ENCODE data around the gene BCL2L12. TPM values are rescaled to one million over a fixed set of nuclear protein-coding genes. Genes with fewer than 3 reads are reported as not detected.

The BCL2L12 gene
- total and polyA plus RNA-seq, 2 of the 13 experiments (the other 11 are each of a cell fraction or from before 2014, with no cell fraction given) = 26.8 to 40.8 TPM

DNA sequence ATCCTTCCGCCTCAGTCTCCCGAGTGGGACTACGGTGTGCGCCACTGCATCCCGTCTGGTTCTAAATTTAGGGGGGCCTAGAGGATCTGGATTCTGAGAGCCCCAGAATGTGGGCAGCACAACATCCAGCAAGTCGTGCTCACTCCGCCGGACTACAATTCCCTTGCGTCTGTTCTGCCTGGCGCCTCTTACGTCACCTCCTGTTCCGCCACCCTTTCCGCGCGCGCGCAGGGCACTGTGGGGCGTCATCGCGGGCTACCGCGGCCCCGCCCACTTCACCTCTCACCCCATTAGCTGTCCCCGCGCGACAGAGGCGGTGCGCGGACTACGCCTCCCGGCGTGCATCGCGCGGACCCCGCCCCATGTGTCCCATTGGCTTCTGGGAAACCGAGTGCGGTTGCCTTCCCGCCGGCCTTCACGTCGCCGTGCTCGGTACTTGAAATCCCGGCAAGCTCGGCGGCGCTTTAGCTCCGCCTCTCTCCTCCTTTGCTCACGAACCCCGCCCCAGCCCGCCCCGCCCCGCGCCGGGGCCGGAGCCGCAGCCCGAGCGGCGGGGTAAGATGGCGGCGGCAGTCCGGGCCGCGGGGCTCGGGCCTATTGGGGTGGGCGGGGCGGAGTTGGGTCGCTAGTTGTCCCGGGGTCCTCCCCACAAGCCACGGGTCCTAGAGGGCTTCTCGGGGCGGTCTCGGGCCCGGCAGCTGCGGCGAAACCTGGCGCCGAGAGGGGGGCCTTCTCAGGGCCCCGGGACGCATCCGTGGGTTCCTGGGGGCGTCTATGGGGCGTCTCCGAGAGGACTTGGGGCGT is 23.8 kb upstream of the BCL2L12 start, which contains the start of gene SCAF1 (continued):
- TF ChIP-seq ZNF33A (CRISPR knock-in tag; IDR thresholded peaks at IDR 0.05; ENCODE audit: borderline replicate concordance) (no peak), KMT2A (CRISPR knock-in tag; IDR thresholded peaks at IDR 0.05) (peak; percentile 22; the same call in 1 of the 2 replicates), HCFC1 (IDR thresholded peaks at IDR 0.05; ENCODE audit: low read depth, low read length) (peak; percentile 96), SALL1 (CRISPR knock-in tag; IDR thresholded peaks at IDR 0.05) (peak; percentile 64; the same call in 1 of the 2 replicates), ZSCAN31 (CRISPR knock-in tag; IDR thresholded peaks at IDR 0.05; ENCODE audit: low read depth) (peak; percentile 16), ZNF430 (CRISPR knock-in tag; IDR thresholded peaks at IDR 0.05) (no peak), ZNF598 (CRISPR knock-in tag; IDR thresholded peaks at IDR 0.05; ENCODE audit: borderline replicate concordance) (0 out of 2 replicates have a peak, but pooled peaks have one; percentile 38)
- TF ChIP-seq, protein P1, sequence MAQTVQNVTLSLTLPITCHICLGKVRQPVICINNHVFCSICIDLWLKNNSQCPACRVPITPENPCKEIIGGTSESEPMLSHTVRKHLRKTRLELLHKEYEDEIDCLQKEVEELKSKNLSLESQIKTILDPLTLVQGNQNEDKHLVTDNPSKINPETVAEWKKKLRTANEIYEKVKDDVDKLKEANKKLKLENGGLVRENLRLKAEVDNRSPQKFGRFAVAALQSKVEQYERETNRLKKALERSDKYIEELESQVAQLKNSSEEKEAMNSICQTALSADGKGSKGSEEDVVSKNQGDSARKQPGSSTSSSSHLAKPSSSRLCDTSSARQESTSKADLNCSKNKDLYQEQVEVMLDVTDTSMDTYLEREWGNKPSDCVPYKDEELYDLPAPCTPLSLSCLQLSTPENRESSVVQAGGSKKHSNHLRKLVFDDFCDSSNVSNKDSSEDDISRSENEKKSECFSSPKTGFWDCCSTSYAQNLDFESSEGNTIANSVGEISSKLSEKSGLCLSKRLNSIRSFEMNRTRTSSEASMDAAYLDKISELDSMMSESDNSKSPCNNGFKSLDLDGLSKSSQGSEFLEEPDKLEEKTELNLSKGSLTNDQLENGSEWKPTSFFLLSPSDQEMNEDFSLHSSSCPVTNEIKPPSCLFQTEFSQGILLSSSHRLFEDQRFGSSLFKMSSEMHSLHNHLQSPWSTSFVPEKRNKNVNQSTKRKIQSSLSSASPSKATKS (CRISPR knock-in tag; IDR thresholded peaks at IDR 0.05) = no peak
- TF ChIP-seq, protein P2, sequence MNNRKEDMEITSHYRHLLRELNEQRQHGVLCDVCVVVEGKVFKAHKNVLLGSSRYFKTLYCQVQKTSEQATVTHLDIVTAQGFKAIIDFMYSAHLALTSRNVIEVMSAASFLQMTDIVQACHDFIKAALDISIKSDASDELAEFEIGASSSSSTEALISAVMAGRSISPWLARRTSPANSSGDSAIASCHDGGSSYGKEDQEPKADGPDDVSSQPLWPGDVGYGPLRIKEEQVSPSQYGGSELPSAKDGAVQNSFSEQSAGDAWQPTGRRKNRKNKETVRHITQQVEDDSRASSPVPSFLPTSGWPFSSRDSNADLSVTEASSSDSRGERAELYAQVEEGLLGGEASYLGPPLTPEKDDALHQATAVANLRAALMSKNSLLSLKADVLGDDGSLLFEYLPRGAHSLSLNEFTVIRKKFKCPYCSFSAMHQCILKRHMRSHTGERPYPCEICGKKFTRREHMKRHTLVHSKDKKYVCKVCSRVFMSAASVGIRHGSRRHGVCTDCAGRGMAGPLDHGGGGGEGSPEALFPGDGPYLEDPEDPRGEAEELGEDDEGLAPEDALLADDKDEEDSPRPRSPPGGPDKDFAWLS (CRISPR knock-in tag; IDR thresholded peaks at IDR 0.05; ENCODE audit: borderline replicate concordance) = no peak
- TF ChIP-seq, protein P3, sequence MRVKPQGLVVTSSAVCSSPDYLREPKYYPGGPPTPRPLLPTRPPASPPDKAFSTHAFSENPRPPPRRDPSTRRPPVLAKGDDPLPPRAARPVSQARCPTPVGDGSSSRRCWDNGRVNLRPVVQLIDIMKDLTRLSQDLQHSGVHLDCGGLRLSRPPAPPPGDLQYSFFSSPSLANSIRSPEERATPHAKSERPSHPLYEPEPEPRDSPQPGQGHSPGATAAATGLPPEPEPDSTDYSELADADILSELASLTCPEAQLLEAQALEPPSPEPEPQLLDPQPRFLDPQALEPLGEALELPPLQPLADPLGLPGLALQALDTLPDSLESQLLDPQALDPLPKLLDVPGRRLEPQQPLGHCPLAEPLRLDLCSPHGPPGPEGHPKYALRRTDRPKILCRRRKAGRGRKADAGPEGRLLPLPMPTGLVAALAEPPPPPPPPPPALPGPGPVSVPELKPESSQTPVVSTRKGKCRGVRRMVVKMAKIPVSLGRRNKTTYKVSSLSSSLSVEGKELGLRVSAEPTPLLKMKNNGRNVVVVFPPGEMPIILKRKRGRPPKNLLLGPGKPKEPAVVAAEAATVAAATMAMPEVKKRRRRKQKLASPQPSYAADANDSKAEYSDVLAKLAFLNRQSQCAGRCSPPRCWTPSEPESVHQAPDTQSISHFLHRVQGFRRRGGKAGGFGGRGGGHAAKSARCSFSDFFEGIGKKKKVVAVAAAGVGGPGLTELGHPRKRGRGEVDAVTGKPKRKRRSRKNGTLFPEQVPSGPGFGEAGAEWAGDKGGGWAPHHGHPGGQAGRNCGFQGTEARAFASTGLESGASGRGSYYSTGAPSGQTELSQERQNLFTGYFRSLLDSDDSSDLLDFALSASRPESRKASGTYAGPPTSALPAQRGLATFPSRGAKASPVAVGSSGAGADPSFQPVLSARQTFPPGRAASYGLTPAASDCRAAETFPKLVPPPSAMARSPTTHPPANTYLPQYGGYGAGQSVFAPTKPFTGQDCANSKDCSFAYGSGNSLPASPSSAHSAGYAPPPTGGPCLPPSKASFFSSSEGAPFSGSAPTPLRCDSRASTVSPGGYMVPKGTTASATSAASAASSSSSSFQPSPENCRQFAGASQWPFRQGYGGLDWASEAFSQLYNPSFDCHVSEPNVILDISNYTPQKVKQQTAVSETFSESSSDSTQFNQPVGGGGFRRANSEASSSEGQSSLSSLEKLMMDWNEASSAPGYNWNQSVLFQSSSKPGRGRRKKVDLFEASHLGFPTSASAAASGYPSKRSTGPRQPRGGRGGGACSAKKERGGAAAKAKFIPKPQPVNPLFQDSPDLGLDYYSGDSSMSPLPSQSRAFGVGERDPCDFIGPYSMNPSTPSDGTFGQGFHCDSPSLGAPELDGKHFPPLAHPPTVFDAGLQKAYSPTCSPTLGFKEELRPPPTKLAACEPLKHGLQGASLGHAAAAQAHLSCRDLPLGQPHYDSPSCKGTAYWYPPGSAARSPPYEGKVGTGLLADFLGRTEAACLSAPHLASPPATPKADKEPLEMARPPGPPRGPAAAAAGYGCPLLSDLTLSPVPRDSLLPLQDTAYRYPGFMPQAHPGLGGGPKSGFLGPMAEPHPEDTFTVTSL (CRISPR knock-in tag; IDR thresholded peaks at IDR 0.05; ENCODE audit: borderline replicate concordance) = no peak
- TF ChIP-seq, protein P4, sequence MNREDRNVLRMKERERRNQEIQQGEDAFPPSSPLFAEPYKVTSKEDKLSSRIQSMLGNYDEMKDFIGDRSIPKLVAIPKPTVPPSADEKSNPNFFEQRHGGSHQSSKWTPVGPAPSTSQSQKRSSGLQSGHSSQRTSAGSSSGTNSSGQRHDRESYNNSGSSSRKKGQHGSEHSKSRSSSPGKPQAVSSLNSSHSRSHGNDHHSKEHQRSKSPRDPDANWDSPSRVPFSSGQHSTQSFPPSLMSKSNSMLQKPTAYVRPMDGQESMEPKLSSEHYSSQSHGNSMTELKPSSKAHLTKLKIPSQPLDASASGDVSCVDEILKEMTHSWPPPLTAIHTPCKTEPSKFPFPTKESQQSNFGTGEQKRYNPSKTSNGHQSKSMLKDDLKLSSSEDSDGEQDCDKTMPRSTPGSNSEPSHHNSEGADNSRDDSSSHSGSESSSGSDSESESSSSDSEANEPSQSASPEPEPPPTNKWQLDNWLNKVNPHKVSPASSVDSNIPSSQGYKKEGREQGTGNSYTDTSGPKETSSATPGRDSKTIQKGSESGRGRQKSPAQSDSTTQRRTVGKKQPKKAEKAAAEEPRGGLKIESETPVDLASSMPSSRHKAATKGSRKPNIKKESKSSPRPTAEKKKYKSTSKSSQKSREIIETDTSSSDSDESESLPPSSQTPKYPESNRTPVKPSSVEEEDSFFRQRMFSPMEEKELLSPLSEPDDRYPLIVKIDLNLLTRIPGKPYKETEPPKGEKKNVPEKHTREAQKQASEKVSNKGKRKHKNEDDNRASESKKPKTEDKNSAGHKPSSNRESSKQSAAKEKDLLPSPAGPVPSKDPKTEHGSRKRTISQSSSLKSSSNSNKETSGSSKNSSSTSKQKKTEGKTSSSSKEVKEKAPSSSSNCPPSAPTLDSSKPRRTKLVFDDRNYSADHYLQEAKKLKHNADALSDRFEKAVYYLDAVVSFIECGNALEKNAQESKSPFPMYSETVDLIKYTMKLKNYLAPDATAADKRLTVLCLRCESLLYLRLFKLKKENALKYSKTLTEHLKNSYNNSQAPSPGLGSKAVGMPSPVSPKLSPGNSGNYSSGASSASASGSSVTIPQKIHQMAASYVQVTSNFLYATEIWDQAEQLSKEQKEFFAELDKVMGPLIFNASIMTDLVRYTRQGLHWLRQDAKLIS (CRISPR knock-in tag; IDR thresholded peaks at IDR 0.05) = no peak

All from HepG2 (cell line).